Forelimb muscle (tissue), 1 donor: Measurements from ENCODE around the gene DOCK6. TPM values are rescaled to one million over a fixed set of nuclear protein-coding genes. Genes with fewer than 3 reads are reported as not detected.
"Not testable (repeated sequence)": the region's sequence is repeated elsewhere in the genome, so short reads cannot be mapped to it uniquely, and the experiment has no call there.

ENCODE experiments used
- DNase-seq: peaks from one replicate; pipeline ENCODE4 v3.0.0-alpha.2; 2013; ENCODE audit warnings: low read depth
- polyA plus RNA-seq: library from polyadenylated mRNA; unstranded; fragments of 120-200 nt; gene quantifications from one replicate; pipeline ENCODE4 v1.2.1, GENCODE V29; 2013; ENCODE audit not compliant: insufficient read length

The DOCK6 gene
- polyA plus RNA-seq, 1 donor = 34.5 TPM

GRCh38 chr19:11197291-11198174, 64.8 kb downstream of the DOCK6 start, which contains the start of gene KANK2:
TSS of gene KANK2 (minus strand) at chr19:11197545. CDS start at chr19:11194511, 3,034 bp downstream.
- no peak for DNase-seq

- DNase-seq = no peak
These were observed 65.7 kb downstream of the DOCK6 start for GRCh38 chr19:11196406-11197287.

GRCh38 chr19:11195681-11196080, 66.6 kb downstream of the DOCK6 start:
- no peak for DNase-seq

- no peak for DNase-seq
These were observed 67.4 kb downstream of the DOCK6 start for GRCh38 chr19:11194656-11195558.

- DNase-seq = no peak
These were observed 68.2 kb downstream of the DOCK6 start for GRCh38 chr19:11194173-11194572.

- no peak for DNase-seq
These were observed 69.1 kb downstream of the DOCK6 start for GRCh38 chr19:11192957-11193939.

GRCh38 chr19:11191934-11192333, 70.4 kb downstream of the DOCK6 start:
- no peak for DNase-seq

GRCh38 chr19:11191273-11191755, 71.0 kb downstream of the DOCK6 start:
- no peak for DNase-seq

GRCh38 chr19:11190501-11190900, 71.8 kb downstream of the DOCK6 start:
- no peak for DNase-seq

- no peak for DNase-seq
These were observed 74.9 kb downstream of the DOCK6 start for GRCh38 chr19:11187441-11187840.

- DNase-seq = no peak
These were observed 79.3 kb downstream of the DOCK6 start for GRCh38 chr19:11182994-11183393.

- no peak for DNase-seq
These were observed 80.8 kb downstream of the DOCK6 start for GRCh38 chr19:11181488-11181887.

- DNase-seq = not testable (repeated sequence)
These were observed 81.3 kb downstream of the DOCK6 start for GRCh38 chr19:11180975-11181374.

- DNase-seq = no peak
These were observed 82.0 kb downstream of the DOCK6 start for GRCh38 chr19:11180346-11180745.

- no peak for DNase-seq
These were observed 82.5 kb downstream of the DOCK6 start for GRCh38 chr19:11179716-11180297.

GRCh38 chr19:11179145-11179465, 83.2 kb downstream of the DOCK6 start:
- not testable (repeated sequence) for DNase-seq

GRCh38 chr19:11177592-11177991, 84.7 kb downstream of the DOCK6 start:
- no peak for DNase-seq

- DNase-seq = no peak
These were observed 85.7 kb downstream of the DOCK6 start for GRCh38 chr19:11176466-11177193.

- no peak for DNase-seq
These were observed 86.4 kb downstream of the DOCK6 start for GRCh38 chr19:11175920-11176319.
